H1 (cell line): ENCODE measurements around the gene TMEM272. TPM values are rescaled to one million over a fixed set of nuclear protein-coding genes. Genes with fewer than 3 reads are reported as not detected.

ENCODE experiments used
- CTCF ChIA-PET: fragments of 300-600 bp; sonication (Branson Sonifier 250); formaldehyde crosslinking; loops from one replicate; lab custom pipeline; 2021; ENCODE audit not compliant: partially characterized antibody; lab: Charles Lee
- POLR2A ChIA-PET: fragments of 300-600 bp; sonication (Branson Sonifier 250); formaldehyde crosslinking; loops from one replicate; lab custom pipeline; 2021; ENCODE audit warnings: inconsistent platforms; ENCODE audit not compliant: partially characterized antibody; lab: Charles Lee
- DNase-seq, 2 experiments: peaks; one replicate each; pipeline versions ENCODE4 v3.0.0 to v3.0.0-alpha.2; 2010 to 2022; ENCODE audit warnings: low spot score in 2 of 2, low read depth in 1 of 2, mixed read lengths in 1 of 2
- FAIRE-seq: peaks from 2 replicates; lab custom pipeline; 2011; peaks lifted over from hg19 to GRCh38; lab: Jason Lieb, UNC
- H2AFZ ChIP-seq: 2 replicates; pipeline ENCODE4 v1.8.1; 2012; ENCODE audit warnings: low read length, inconsistent platforms
- H2AK5ac ChIP-seq: 2 replicates; pipeline ENCODE4 v1.6.1; 2013; ENCODE audit warnings: low read depth, low read length
- H2BK120ac ChIP-seq: replicated peaks from 2 replicates; pipeline ENCODE3; 2013; ENCODE audit warnings: low read depth, low read length, inconsistent platforms
- H2BK12ac ChIP-seq: 2 replicates; pipeline ENCODE4 v1.6.1; 2013; ENCODE audit warnings: low read depth, low read length
- H2BK15ac ChIP-seq: 2 replicates; pipeline ENCODE4 v1.6.1; 2013; ENCODE audit warnings: low read length
- H2BK20ac ChIP-seq: 2 replicates; pipeline ENCODE4 v1.6.1; 2013; ENCODE audit warnings: low read length
- H2BK5ac ChIP-seq: 2 replicates; pipeline ENCODE4 v1.6.1; 2013; ENCODE audit warnings: low read depth, low read length
- H3K14ac ChIP-seq: 2 replicates; pipeline ENCODE4 v1.6.1; 2013; ENCODE audit warnings: inconsistent platforms; ENCODE audit not compliant: insufficient read length
- H3K18ac ChIP-seq: 2 replicates; pipeline ENCODE4 v1.6.1; 2013; ENCODE audit warnings: low read length; ENCODE audit errors: extremely low read depth
- H3K23ac ChIP-seq: 2 replicates; pipeline ENCODE4 v1.6.1; 2013; ENCODE audit warnings: inconsistent platforms; ENCODE audit not compliant: insufficient read length
- H3K23me2 ChIP-seq: 2 replicates; pipeline ENCODE4 v1.6.1; 2013; ENCODE audit warnings: low read depth, low read length
- H3K27ac ChIP-seq: 2 replicates; pipeline ENCODE4 v1.6.1; 2011; ENCODE audit warnings: low read depth, low read length, inconsistent platforms
- H3K27me3 ChIP-seq, 4 experiments: replicated peaks in 1 of 4; 1 replicate in 1 of 4; 2 replicates in 3 of 4; pipeline versions ENCODE4 v1.6.1 to v1.8.1; 2011 to 2013; ENCODE audit warnings: low read length in 3 of 4, mild to moderate bottlenecking in 3 of 4, inconsistent platforms in 2 of 4, mixed read lengths in 2 of 4, moderate library complexity in 1 of 4; ENCODE audit not compliant: control insufficient read depth in 3 of 4, insufficient read depth in 3 of 4; ENCODE audit errors: extremely low read depth in 1 of 4
- H3K36me3 ChIP-seq, 4 experiments: 2 replicates each; pipeline versions ENCODE4 v1.6.1 to v1.8.1; 2011 to 2013; ENCODE audit warnings: mild to moderate bottlenecking in 4 of 4, low read length in 3 of 4, moderate library complexity in 2 of 4, control low read depth in 1 of 4, inconsistent platforms in 1 of 4; ENCODE audit not compliant: insufficient read depth in 4 of 4, control insufficient read depth in 2 of 4
- H3K4ac ChIP-seq: replicated peaks from 2 replicates; pipeline ENCODE3; 2013; ENCODE audit warnings: low read length, low read depth, mixed read lengths, inconsistent platforms; ENCODE audit not compliant: insufficient read length
- H3K4me1 ChIP-seq, 4 experiments: replicated peaks in 1 of 4; 1 replicate in 1 of 4; 2 replicates in 3 of 4; pipeline versions ENCODE4 v1.6.1 to v1.8.1; 2011 to 2013; ENCODE audit warnings: low read length in 3 of 4, inconsistent platforms in 2 of 4, mixed read lengths in 1 of 4; ENCODE audit not compliant: insufficient read depth in 4 of 4, control insufficient read depth in 3 of 4
- H3K4me2 ChIP-seq, 2 experiments: 2 replicates each; pipeline versions ENCODE4 v1.6.1 to v1.8.1; 2011 to 2013; ENCODE audit warnings: low read depth in 2 of 2, low read length in 2 of 2, control low read depth in 1 of 2, inconsistent platforms in 1 of 2, mild to moderate bottlenecking in 1 of 2; ENCODE audit not compliant: insufficient read depth in 1 of 2
- H3K4me3 ChIP-seq, 4 experiments: fragments of 200-600, 300-600 bp in 1 of 4; sonication (generic), shearing (Covaris generic), sonication (Bioruptor Twin) in 1 of 4; 2 replicates each; pipeline versions ENCODE4 v1.5.1 to v1.8.1; 2011 to 2016; ENCODE audit warnings: low read length in 4 of 4, low read depth in 3 of 4, control low read depth in 2 of 4, inconsistent platforms in 2 of 4, mild to moderate bottlenecking in 2 of 4, mixed read lengths in 1 of 4, moderate library complexity in 1 of 4; ENCODE audit not compliant: insufficient read depth in 2 of 4; ENCODE audit errors: extremely low read depth in 1 of 4
- H3K56ac ChIP-seq: replicated peaks from 2 replicates; pipeline ENCODE3; 2013; ENCODE audit warnings: low read depth, mild to moderate bottlenecking, mixed read lengths, low read length, inconsistent platforms; ENCODE audit not compliant: insufficient read length
- H3K79me1 ChIP-seq: 2 replicates; pipeline ENCODE4 v1.6.1; 2013; ENCODE audit warnings: low read depth, low read length, control low read depth
- H3K79me2 ChIP-seq, 2 experiments: 2 replicates each; pipeline versions ENCODE4 v1.6.1 to v1.8.1; 2012 to 2013; ENCODE audit warnings: low read length in 2 of 2, mild to moderate bottlenecking in 2 of 2, inconsistent platforms in 1 of 2; ENCODE audit not compliant: insufficient read depth in 2 of 2, control insufficient read depth in 1 of 2
- H3K9ac ChIP-seq, 4 experiments: replicated peaks in 1 of 4; 1 replicate in 1 of 4; 2 replicates in 3 of 4; pipeline versions ENCODE4 v1.6.1 to v1.8.1; 2011 to 2013; ENCODE audit warnings: low read depth in 3 of 4, low read length in 3 of 4, control low read depth in 2 of 4, mild to moderate bottlenecking in 2 of 4, moderate library complexity in 2 of 4, inconsistent platforms in 1 of 4; ENCODE audit errors: extremely low read depth in 1 of 4
- H3K9me3 ChIP-seq, 2 experiments: 2 replicates each; pipeline versions ENCODE4 v1.6.1 to v1.8.1; 2012 to 2013; ENCODE audit warnings: mild to moderate bottlenecking in 2 of 2, moderate library complexity in 2 of 2, control low read depth in 1 of 2, inconsistent platforms in 1 of 2, low read depth in 1 of 2, low read length in 1 of 2, mixed read lengths in 1 of 2; ENCODE audit not compliant: insufficient read depth in 2 of 2
- H4K20me1 ChIP-seq, 2 experiments: replicated peaks in 1 of 2; 2 replicates each; pipeline versions ENCODE3 to v1.8.1; 2011 to 2013; ENCODE audit warnings: inconsistent platforms in 2 of 2, low read length in 2 of 2, mild to moderate bottlenecking in 1 of 2; ENCODE audit not compliant: insufficient read depth in 2 of 2, control insufficient read depth in 1 of 2
- H4K5ac ChIP-seq: 2 replicates; pipeline ENCODE4 v1.6.1; 2013; ENCODE audit warnings: low read length, low read depth, mixed read lengths, inconsistent platforms; ENCODE audit not compliant: insufficient read length
- H4K8ac ChIP-seq: 2 replicates; pipeline ENCODE4 v1.8.0; 2013; ENCODE audit warnings: mild to moderate bottlenecking, moderate library complexity, low read length, inconsistent platforms; ENCODE audit not compliant: insufficient read depth; ENCODE audit errors: extremely low read depth
- H4K91ac ChIP-seq: replicated peaks from 2 replicates; pipeline ENCODE3; 2013; ENCODE audit warnings: low read length, mixed read lengths, inconsistent platforms; ENCODE audit not compliant: insufficient read length
- EP300 ChIP-seq, 2 experiments: IDR thresholded peaks; 1 replicate in 1 of 2; 2 replicates in 1 of 2; pipeline ENCODE4 v1.6.1; 2011 to 2012; ENCODE audit warnings: low read depth in 2 of 2, low read length in 2 of 2, mild to moderate bottlenecking in 2 of 2, borderline replicate concordance in 1 of 2, inconsistent platforms in 1 of 2, moderate library complexity in 1 of 2
- HDAC2 ChIP-seq, 2 experiments: fragments of 300-600 bp in 1 of 2; sonication (generic) in 1 of 2; IDR thresholded peaks; 2 replicates each; pipeline ENCODE4 v1.6.1; 2011 to 2012; ENCODE audit warnings: low read depth in 2 of 2, low read length in 2 of 2, mild to moderate bottlenecking in 2 of 2, moderate library complexity in 2 of 2, borderline replicate concordance in 1 of 2, inconsistent platforms in 1 of 2
- HDAC6 ChIP-seq: IDR thresholded peaks from one replicate; pipeline ENCODE4 v1.7.1; 2012; ENCODE audit warnings: low read depth, mild to moderate bottlenecking, inconsistent platforms, low read length, moderate library complexity
- JUN ChIP-seq: IDR thresholded peaks from 2 replicates; pipeline ENCODE4 v1.6.1; 2011; ENCODE audit warnings: low read depth, mild to moderate bottlenecking, improper control_type of control experiment, low read length
- KDM1A ChIP-seq: fragments of 200-600, 300-600 bp; sonication (generic); IDR thresholded peaks from 2 replicates; pipeline ENCODE4 v1.7.1; 2016; ENCODE audit warnings: mild to moderate bottlenecking, low read length, borderline replicate concordance
- NRF1 ChIP-seq: IDR thresholded peaks from 2 replicates; pipeline ENCODE4 v1.6.1; 2011; ENCODE audit warnings: mild to moderate bottlenecking, low read depth, low read length, improper control_type of control experiment
- POLR2A ChIP-seq, 2 experiments: IDR thresholded peaks; 1 replicate in 1 of 2; 2 replicates in 1 of 2; pipeline ENCODE4 v1.6.1; 2011; ENCODE audit warnings: low read depth in 2 of 2, low read length in 2 of 2, mild to moderate bottlenecking in 2 of 2; ENCODE audit errors: control extremely low read depth in 1 of 2
- RAD21 ChIP-seq, 2 experiments: IDR thresholded peaks in 1 of 2; conservative IDR thresholded peaks in 1 of 2; 2 replicates each; pipeline ENCODE4 v1.6.1; 2011; ENCODE audit warnings: low read depth in 2 of 2, low read length in 2 of 2, improper control_type of control experiment in 1 of 2, inconsistent platforms in 1 of 2, mild to moderate bottlenecking in 1 of 2, moderate library complexity in 1 of 2
- SAP30 ChIP-seq: fragments of 300-600 bp; sonication (generic); IDR thresholded peaks from 2 replicates; pipeline ENCODE4 v1.7.1; 2012; ENCODE audit warnings: low read length, moderate library complexity, mild to moderate bottlenecking, inconsistent platforms; ENCODE audit not compliant: insufficient read depth, insufficient replicate concordance
- SIRT6 ChIP-seq: IDR thresholded peaks from one replicate; pipeline ENCODE4 v1.7.1; 2012; ENCODE audit warnings: low read length, inconsistent platforms
- SP1 ChIP-seq: IDR thresholded peaks from 2 replicates; pipeline ENCODE4 v1.6.1; 2011; ENCODE audit warnings: low read depth, low read length
- SP2 ChIP-seq: IDR thresholded peaks from 2 replicates; pipeline ENCODE4 v1.6.1; 2012; ENCODE audit warnings: mild to moderate bottlenecking, low read length, inconsistent platforms
- TBP ChIP-seq: IDR thresholded peaks from 2 replicates; pipeline ENCODE4 v1.6.1; 2011; ENCODE audit warnings: low read depth, low read length, improper control_type of control experiment
- YY1 ChIP-seq: IDR thresholded peaks from 2 replicates; pipeline ENCODE4 v1.6.1; 2011; ENCODE audit warnings: low read depth, mild to moderate bottlenecking, low read length
- WGBS, 2 experiments: shearing (Covaris generic) in 1 of 2; methylation state at CpG; one replicate each; pipeline versions ENCODE4 v1.1.6 to v1.1.7; 2013 to 2015; ENCODE audit warnings: low lambda C conversion rate in 2 of 2, mixed read lengths in 2 of 2, inconsistent platforms in 1 of 2, low coverage in 1 of 2, missing lambda C conversion rate in 1 of 2; ENCODE audit not compliant: insufficient replicate concordance in 2 of 2, insufficient coverage in 1 of 2, insufficient read length in 1 of 2; ENCODE audit errors: extremely low coverage in 1 of 2, missing lambda C conversion rate in 1 of 2; 5-methylcytosine and 5-hydroxymethylcytosine counted together
- polyA plus RNA-seq, 7 experiments: library from polyadenylated mRNA; depleted of rRNA in 3 of 7; stranded (reverse) in 5 of 7; unstranded in 2 of 7; fragments of >200 nt in 5 of 7; fragments of 200-250 nt in 2 of 7; gene quantifications; 1 replicate in 5 of 7; 2 replicates in 1 of 7; 4 replicates in 1 of 7; pipeline versions ENCODE4 v1.2.1 to v1.2.3, GENCODE V29; 2011 to 2013; ENCODE audit warnings: missing spikeins in 2 of 7, mixed read lengths in 2 of 7
- total RNA-seq: library from RNA; stranded (reverse); fragmentation: NEBNext Ultra II Directional; extraction: Animal tissue kit (Norgen Biotek cat#: 25700); gene quantifications from 2 replicates; pipeline ENCODE4 v1.2.1, GENCODE V29; 2021

TMEM272 gene
- total and polyA plus RNA-seq, 2 of the 8 experiments (the other 6 are each of a cell fraction or from before 2014, with no cell fraction given), result 0.05 TPM; not detected in 1

DNA sequence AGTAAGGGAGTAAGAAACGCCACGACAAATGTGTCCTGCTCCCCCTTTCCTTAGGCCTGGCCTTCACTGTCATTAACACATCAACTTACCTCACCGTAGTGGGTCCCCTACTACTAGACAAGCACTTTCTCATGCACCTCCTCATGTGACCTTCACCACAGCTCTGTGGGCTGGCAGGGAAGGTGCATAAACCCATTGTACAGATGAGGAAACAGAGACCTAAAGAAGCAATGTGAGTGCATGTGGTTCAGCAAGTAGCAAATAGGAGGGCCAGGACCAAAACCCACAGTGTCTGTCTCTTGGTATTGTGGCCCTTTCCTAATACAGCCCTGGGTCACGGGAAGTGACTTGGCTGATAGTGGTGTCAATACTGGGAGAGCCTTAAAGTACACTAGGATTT is 22.1 kb upstream of the TMEM272 start:
- H4K8ac ChIP-seq, result no peak overlapping the region
- DNase-seq (no peak), FAIRE-seq (no peak)
- H2BK120ac ChIP-seq, result no peak overlapping the region
- H3K23ac ChIP-seq, result no peak overlapping the region
- H3K18ac ChIP-seq, result no peak overlapping the region
- H4K5ac ChIP-seq, result no peak overlapping the region
- H3K27me3 ChIP-seq, result peaks cover 0 to 2% (median 0%) of the 10 kb centered on the region in 4 experiments; a peak in 1 of 7 replicates
- H4K20me1 ChIP-seq, result no peaks in the 10 kb centered on the region
- no peak overlapping the region for H2AK5ac ChIP-seq
- no peak overlapping the region for H2BK12ac ChIP-seq
- no peak overlapping the region for H3K4me3 ChIP-seq
- H3K23me2 ChIP-seq, result no peaks in the 10 kb centered on the region; the same call in 1 of the 2 replicates
- no peaks in the 10 kb centered on the region for H3K79me1 ChIP-seq
- no peak overlapping the region for H3K4ac ChIP-seq
- H4K91ac ChIP-seq, result no peak overlapping the region
- no peak overlapping the region for H3K27ac ChIP-seq
- H2BK20ac ChIP-seq, result no peak overlapping the region
- ChIA-PET POLR2A (interaction anchor here (1.5 kb wide), 1 partner anchor 261 kb away, joined by 3 read pairs; no protein-coding TSS in a partner anchor), CTCF (interaction anchor here (1.1 to 2.5 kb wide), 6 partner anchors 16 to 261 kb away, joined by 3 to 11 read pairs (median 6); partner anchors contain the start of gene NEK5)
- H3K14ac ChIP-seq, result no peak overlapping the region
- no peaks in the 10 kb centered on the region for H3K79me2 ChIP-seq
- H3K9me3 ChIP-seq, result no peaks in the 10 kb centered on the region
- H3K9ac ChIP-seq, result no peak overlapping the region
- H3K4me1 ChIP-seq, result no peaks in the 10 kb centered on the region
- H2BK15ac ChIP-seq, result no peak overlapping the region
- WGBS, 2 experiments, result 99% methylated on average over 4 of the region's 4 CpGs; no CpG with 5 or more reads in 1 of the 2 experiments
- no peak overlapping the region for H2AFZ ChIP-seq
- no peak overlapping the region for H3K4me2 ChIP-seq
- no peak overlapping the region for H2BK5ac ChIP-seq
- no peak overlapping the region for H3K56ac ChIP-seq
- H3K36me3 ChIP-seq, result no peaks in the 10 kb centered on the region
- TF ChIP-seq TBP (no peak), SP2 (no peak), SIRT6 (no peak), NRF1 (no peak), YY1 (no peak), SP1 (no peak), KDM1A (no peak), HDAC2 (IDR thresholded peaks at IDR 0.05; ENCODE audit: borderline replicate concordance in 1 of 2, low read depth in 2 of 2, low read length in 2 of 2) (no peak), JUN (no peak), RAD21 (IDR thresholded peaks at IDR 0.05 in 1 of 2, conservative IDR thresholded peaks at IDR 0.05 in 1 of 2; ENCODE audit: low read depth in 2 of 2, low read length in 2 of 2) (no peak), EP300 (IDR thresholded peaks at IDR 0.05; ENCODE audit: borderline replicate concordance in 1 of 2, low read depth in 2 of 2, low read length in 2 of 2) (no peak), SAP30 (no peak), HDAC6 (no peak), POLR2A (IDR thresholded peaks at IDR 0.05; ENCODE audit: control extremely low read depth in 1 of 2, low read depth in 2 of 2, low read length in 2 of 2) (no peak)
